ENCODE data around the gene ME3.

Gene ME3

GRCh38 chr11:86481399-86481798 is 191.0 kb downstream of the ME3 start:
- H3K4me3 ChIP-seq (ENCODE audit: low read length): no peak overlapping the region
- H3K9ac ChIP-seq (ENCODE audit: low read depth, low read length): no peak overlapping the region
- H3K27me3 ChIP-seq (ENCODE audit: insufficient read depth, low read length): no peaks in the 10 kb centered on the region
- no peaks in the 10 kb centered on the region for H3K9me3 ChIP-seq (ENCODE audit: insufficient read depth, low read depth, low read length)
- no peaks in the 10 kb centered on the region for H3K36me3 ChIP-seq (ENCODE audit: insufficient read depth, low read length)
- 90% methylated on average over 1 of the region's 1 CpG for WGBS
- H3K4me1 ChIP-seq (ENCODE audit: insufficient read depth, low read length): peaks cover 7% of the 10 kb centered on the region; the same call in 1 of the 2 replicates
- H3K27ac ChIP-seq (ENCODE audit: low read depth, low read length): no peak overlapping the region

GRCh38 chr11:86478348-86478747 is 194.1 kb downstream of the ME3 start:
- Histone ChIP-seq H3K4me3 (ENCODE audit: low read length) (no peak overlapping the region), H3K9me3 (ENCODE audit: insufficient read depth, low read depth, low read length) (no peaks in the 10 kb centered on the region), H3K4me1 (ENCODE audit: insufficient read depth, low read length) (peaks cover 7% of the 10 kb centered on the region; the same call in 1 of the 2 replicates), H3K27me3 (ENCODE audit: insufficient read depth, low read length) (no peaks in the 10 kb centered on the region), H3K9ac (ENCODE audit: low read depth, low read length) (no peak overlapping the region), H3K27ac (ENCODE audit: low read depth, low read length) (no peak overlapping the region), H3K36me3 (ENCODE audit: insufficient read depth, low read length) (no peaks in the 10 kb centered on the region)

- Histone ChIP-seq H3K27ac (ENCODE audit: low read depth, low read length) (no peak overlapping the region), H3K27me3 (ENCODE audit: insufficient read depth, low read length) (no peaks in the 10 kb centered on the region), H3K9me3 (ENCODE audit: insufficient read depth, low read depth, low read length) (no peaks in the 10 kb centered on the region), H3K4me3 (ENCODE audit: low read length) (no peak overlapping the region), H3K36me3 (ENCODE audit: insufficient read depth, low read length) (no peaks in the 10 kb centered on the region), H3K9ac (ENCODE audit: low read depth, low read length) (no peak overlapping the region), H3K4me1 (ENCODE audit: insufficient read depth, low read length) (peaks cover 7% of the 10 kb centered on the region; the same call in 1 of the 2 replicates)
- WGBS: 93% methylated on average over 4 of the region's 5 CpGs
Measured at GRCh38 chr11:86477495-86478155, 194.8 kb downstream of the ME3 start.

GRCh38 chr11:86476109-86476861 is 196.1 kb downstream of the ME3 start:
- Histone ChIP-seq H3K9me3 (ENCODE audit: insufficient read depth, low read depth, low read length) (no peaks in the 10 kb centered on the region), H3K27me3 (ENCODE audit: insufficient read depth, low read length) (no peaks in the 10 kb centered on the region), H3K27ac (ENCODE audit: low read depth, low read length) (no peak overlapping the region), H3K4me1 (ENCODE audit: insufficient read depth, low read length) (peaks cover 7% of the 10 kb centered on the region; the same call in 1 of the 2 replicates), H3K9ac (ENCODE audit: low read depth, low read length) (no peak overlapping the region), H3K4me3 (ENCODE audit: low read length) (no peak overlapping the region), H3K36me3 (ENCODE audit: insufficient read depth, low read length) (no peaks in the 10 kb centered on the region)
- 87% methylated on average over 4 of the region's 6 CpGs for WGBS

GRCh38 chr11:86475027-86475426 is 197.4 kb downstream of the ME3 start:
- no peaks in the 10 kb centered on the region for H3K36me3 ChIP-seq (ENCODE audit: insufficient read depth, low read length)
- no peak overlapping the region for H3K9ac ChIP-seq (ENCODE audit: low read depth, low read length)
- no peak overlapping the region for H3K27ac ChIP-seq (ENCODE audit: low read depth, low read length)
- WGBS: 94% methylated on average over 3 of the region's 3 CpGs
- peaks cover 7% of the 10 kb centered on the region; the same call in 1 of the 2 replicates for H3K4me1 ChIP-seq (ENCODE audit: insufficient read depth, low read length)
- no peaks in the 10 kb centered on the region for H3K9me3 ChIP-seq (ENCODE audit: insufficient read depth, low read depth, low read length)
- H3K27me3 ChIP-seq (ENCODE audit: insufficient read depth, low read length): no peaks in the 10 kb centered on the region
- H3K4me3 ChIP-seq (ENCODE audit: low read length): no peak overlapping the region

GRCh38 chr11:86473991-86474833 is 198.2 kb downstream of the ME3 start:
- Histone ChIP-seq H3K36me3 (ENCODE audit: insufficient read depth, low read length) (no peaks in the 10 kb centered on the region), H3K9me3 (ENCODE audit: insufficient read depth, low read depth, low read length) (no peaks in the 10 kb centered on the region), H3K4me3 (ENCODE audit: low read length) (no peak overlapping the region), H3K27me3 (ENCODE audit: insufficient read depth, low read length) (no peaks in the 10 kb centered on the region), H3K9ac (ENCODE audit: low read depth, low read length) (no peak overlapping the region), H3K4me1 (ENCODE audit: insufficient read depth, low read length) (peaks cover 7% of the 10 kb centered on the region; the same call in 1 of the 2 replicates), H3K27ac (ENCODE audit: low read depth, low read length) (no peak overlapping the region)
- WGBS: 92% methylated on average over 10 of the region's 10 CpGs

- Histone ChIP-seq H3K27ac (ENCODE audit: low read depth, low read length) (no peak overlapping the region), H3K36me3 (ENCODE audit: insufficient read depth, low read length) (no peaks in the 10 kb centered on the region), H3K27me3 (ENCODE audit: insufficient read depth, low read length) (no peaks in the 10 kb centered on the region), H3K9me3 (ENCODE audit: insufficient read depth, low read depth, low read length) (no peaks in the 10 kb centered on the region), H3K9ac (ENCODE audit: low read depth, low read length) (no peak overlapping the region), H3K4me3 (ENCODE audit: low read length) (no peak overlapping the region), H3K4me1 (ENCODE audit: insufficient read depth, low read length) (no peaks in the 10 kb centered on the region)
- 95% methylated on average over 5 of the region's 5 CpGs for WGBS
Measured at GRCh38 chr11:86469491-86470388, 202.7 kb downstream of the ME3 start.

- no peaks in the 10 kb centered on the region for H3K36me3 ChIP-seq (ENCODE audit: insufficient read depth, low read length)
- no peaks in the 10 kb centered on the region for H3K27me3 ChIP-seq (ENCODE audit: insufficient read depth, low read length)
- H3K27ac ChIP-seq (ENCODE audit: low read depth, low read length): no peak overlapping the region
- no peaks in the 10 kb centered on the region for H3K9me3 ChIP-seq (ENCODE audit: insufficient read depth, low read depth, low read length)
- H3K4me3 ChIP-seq (ENCODE audit: low read length): no peak overlapping the region
- no peaks in the 10 kb centered on the region for H3K4me1 ChIP-seq (ENCODE audit: insufficient read depth, low read length)
- 100% methylated on average over 1 of the region's 1 CpG for WGBS
- H3K9ac ChIP-seq (ENCODE audit: low read depth, low read length): no peak overlapping the region
Measured at GRCh38 chr11:86468169-86468568, 204.2 kb downstream of the ME3 start.

- Histone ChIP-seq H3K27me3 (ENCODE audit: insufficient read depth, low read length) (no peaks in the 10 kb centered on the region), H3K4me3 (ENCODE audit: low read length) (no peak overlapping the region), H3K9ac (ENCODE audit: low read depth, low read length) (no peak overlapping the region), H3K9me3 (ENCODE audit: insufficient read depth, low read depth, low read length) (no peaks in the 10 kb centered on the region), H3K36me3 (ENCODE audit: insufficient read depth, low read length) (no peaks in the 10 kb centered on the region), H3K4me1 (ENCODE audit: insufficient read depth, low read length) (no peaks in the 10 kb centered on the region; the same call in 1 of the 2 replicates), H3K27ac (ENCODE audit: low read depth, low read length) (no peak overlapping the region)
- 96% methylated on average over 5 of the region's 5 CpGs for WGBS
Measured at GRCh38 chr11:86464509-86465221, 207.8 kb downstream of the ME3 start.

- Histone ChIP-seq H3K36me3 (ENCODE audit: insufficient read depth, low read length) (no peaks in the 10 kb centered on the region), H3K4me3 (ENCODE audit: low read length) (no peak overlapping the region), H3K4me1 (ENCODE audit: insufficient read depth, low read length) (no peaks in the 10 kb centered on the region; the same call in 1 of the 2 replicates), H3K9ac (ENCODE audit: low read depth, low read length) (no peak overlapping the region), H3K27ac (ENCODE audit: low read depth, low read length) (no peak overlapping the region), H3K27me3 (ENCODE audit: insufficient read depth, low read length) (no peaks in the 10 kb centered on the region), H3K9me3 (ENCODE audit: insufficient read depth, low read depth, low read length) (no peaks in the 10 kb centered on the region)
- 96% methylated on average over 5 of the region's 5 CpGs for WGBS
Measured at GRCh38 chr11:86463955-86464354, 208.5 kb downstream of the ME3 start.

Data from HUES64 (cell line).